Measurements from ENCODE around the gene HDAC4.
A peak's percentile ranks its signal among the peaks of the same experiment; 100 is the strongest.

Gene HDAC4

GRCh38 chr2:239263231-239263630 lies 137.6 kb downstream of the HDAC4 start:
- no peak for DNase-seq

DNA sequence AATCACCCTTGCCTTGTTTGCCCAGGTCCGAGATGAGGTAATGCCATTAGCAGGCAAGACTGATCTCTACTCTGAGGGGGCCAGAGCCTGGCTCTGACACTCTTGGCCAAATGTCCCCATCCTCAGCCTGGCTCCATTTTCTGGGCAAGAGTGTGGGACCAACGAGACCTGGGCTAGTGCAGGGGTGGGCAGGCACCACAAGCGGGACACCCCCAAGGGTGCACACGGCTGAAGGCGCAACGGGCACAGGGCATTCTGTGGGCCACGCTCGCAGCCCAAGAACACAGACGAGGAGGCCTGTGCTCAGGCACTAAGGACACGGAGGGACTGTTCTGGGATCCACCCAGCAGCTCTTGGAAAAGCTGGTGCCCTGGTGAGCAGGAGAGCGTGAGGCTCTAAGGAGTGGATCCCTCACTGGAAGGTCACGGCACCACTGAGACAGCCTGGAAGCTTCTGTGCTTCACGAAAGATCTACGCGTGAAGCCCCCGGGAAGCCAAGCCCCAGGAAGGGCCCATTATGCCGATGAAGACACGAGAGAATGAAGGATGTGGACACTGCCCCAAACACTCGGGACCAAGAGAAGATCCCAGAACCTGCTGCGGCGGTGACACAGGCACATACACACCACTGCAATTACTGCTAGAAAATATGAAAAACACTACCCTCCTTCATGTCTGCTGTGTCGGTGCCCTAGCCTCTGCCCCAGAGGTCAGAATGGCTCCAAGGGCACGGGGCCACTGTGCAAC lies 138.2 kb downstream of the HDAC4 start:
- no peak for DNase-seq

DNA sequence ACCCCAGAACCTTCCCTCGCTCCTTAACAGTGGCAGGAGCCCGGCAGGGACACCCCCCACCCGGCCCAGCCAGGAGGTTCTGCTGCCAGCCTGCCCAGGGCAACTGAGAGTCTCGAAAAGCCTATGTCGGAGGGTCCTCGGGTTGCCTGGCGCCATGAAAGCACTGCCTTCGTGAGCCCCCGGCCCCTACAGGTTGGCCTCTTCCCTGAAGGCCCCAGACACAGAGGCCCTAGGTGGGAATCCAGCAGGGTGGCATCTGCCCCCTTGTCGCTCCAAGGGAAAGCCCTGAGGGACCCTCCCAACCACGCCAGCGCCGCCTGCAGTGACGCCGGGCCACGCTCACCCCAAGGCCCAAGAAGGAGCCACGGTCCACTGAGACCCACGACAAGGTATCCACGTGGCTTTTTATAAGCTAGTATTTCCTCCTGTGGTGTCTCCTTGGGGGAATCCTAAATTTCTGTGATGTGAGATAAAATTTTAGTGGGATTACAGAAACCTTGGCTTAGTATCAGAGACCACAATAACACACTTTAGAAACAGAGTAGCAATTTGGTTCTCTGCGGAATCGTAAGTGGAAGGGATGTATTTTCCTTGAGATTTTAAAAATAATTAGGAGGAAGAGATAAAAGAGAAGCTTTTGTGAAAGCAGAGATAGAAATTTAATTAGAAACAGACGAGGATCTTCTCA lies 138.9 kb downstream of the HDAC4 start:
- DNase-seq = no peak

DNA sequence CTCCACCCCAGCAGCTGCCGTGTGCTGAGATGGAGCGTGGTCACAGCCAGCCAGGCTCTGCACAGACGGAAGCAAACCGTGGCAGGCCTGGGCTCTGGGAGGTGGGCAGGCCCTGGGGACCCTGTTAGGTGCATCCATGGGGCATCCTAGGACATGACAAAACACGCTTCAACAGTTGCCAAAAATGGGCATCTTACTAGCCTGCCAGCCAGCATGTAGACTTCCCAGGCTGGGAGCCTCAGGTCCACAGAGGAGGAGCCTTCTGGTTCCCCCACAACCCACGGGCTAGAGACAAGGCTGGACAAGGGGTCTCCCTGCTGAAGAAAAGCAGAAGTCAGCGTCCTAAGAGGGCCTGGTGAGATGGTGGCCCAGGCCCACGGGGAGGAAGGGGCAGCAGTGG lies 139.5 kb downstream of the HDAC4 start:
- no peak for DNase-seq

- DNase-seq = no peak
Observed at GRCh38 chr2:239260546-239261327, 140.1 kb downstream of the HDAC4 start.

DNA sequence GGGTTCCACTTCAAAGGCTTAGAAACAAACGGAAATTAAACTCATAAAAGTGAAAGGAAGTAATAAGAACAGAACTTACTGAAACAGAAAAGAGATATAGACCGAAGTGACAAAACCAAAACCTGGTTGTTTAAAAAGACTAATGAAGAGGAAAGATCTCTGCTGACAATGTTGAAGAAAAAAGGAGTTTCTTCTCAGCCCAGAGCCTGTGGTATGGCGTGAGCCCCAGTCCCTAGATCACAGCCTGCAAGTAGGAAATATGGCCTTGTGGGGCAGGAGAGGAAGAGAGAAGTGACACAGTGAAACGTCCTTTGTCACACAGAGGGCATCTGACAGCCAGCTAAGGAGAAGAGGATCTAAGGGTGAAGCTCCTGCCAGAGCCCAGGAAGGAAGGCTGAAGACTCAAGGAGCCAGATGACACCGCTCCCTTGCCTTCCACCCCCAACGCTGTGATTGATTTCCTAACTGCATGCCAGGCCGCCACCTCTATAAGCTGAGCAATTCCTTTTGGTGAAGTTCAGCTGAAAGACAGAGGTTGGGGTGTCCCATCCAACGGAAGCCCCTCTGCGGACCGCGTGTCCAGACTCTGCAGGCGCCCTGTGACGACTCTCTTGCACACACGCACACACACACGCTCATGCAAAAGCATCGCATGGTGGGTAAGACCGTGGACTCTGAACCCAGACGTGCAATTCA lies 141.1 kb downstream of the HDAC4 start:
- no peak for DNase-seq

GRCh38 chr2:239259173-239259572 lies 141.6 kb downstream of the HDAC4 start:
- no peak for DNase-seq

DNA sequence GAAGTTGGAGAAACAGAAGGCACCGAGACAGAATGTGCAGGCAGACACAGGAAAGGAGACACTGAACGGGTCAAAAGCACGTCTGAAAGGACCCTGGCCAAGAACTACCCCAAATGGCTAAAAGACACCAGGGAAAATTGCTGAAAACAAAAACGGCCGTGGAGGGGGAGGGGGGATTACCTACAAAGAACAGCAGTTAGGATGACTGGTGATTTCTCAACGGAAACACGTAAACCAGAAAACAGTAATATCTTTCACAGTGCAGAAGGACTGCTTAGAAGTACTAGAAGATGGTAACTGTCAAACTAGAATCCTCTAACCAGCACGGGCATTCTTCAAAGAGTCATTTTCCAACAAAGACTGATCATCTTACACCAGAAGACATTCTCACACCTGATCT lies 142.6 kb downstream of the HDAC4 start:
- DNase-seq = no peak

DNA sequence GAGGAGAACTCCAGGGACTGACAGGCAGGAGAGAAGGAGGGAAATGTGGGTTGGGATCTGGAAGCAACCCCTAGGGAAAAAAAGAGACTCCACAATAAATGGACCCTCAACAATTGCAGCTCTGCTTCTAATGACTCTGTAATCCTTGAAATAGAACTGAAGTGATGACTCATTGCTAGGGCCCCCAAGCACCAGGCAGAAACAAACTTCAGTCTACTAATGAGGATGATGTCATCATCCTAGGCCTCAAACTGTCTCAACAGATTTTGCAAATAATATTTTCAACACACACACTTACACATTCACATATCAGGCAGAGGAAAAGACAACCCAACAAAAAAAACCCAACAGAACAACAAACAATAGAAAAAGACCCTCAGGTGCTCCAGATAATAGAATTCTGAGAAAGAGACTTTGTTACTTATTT lies 143.3 kb downstream of the HDAC4 start:
- DNase-seq = peak in 1 of 3 experiments; percentile 2

GRCh38 chr2:239256350-239256743 lies 144.5 kb downstream of the HDAC4 start:
- no peak for DNase-seq

- peak in 1 of 3 experiments; percentile 26 for DNase-seq
Observed at GRCh38 chr2:239255628-239256349, 145.0 kb downstream of the HDAC4 start.

DNA sequence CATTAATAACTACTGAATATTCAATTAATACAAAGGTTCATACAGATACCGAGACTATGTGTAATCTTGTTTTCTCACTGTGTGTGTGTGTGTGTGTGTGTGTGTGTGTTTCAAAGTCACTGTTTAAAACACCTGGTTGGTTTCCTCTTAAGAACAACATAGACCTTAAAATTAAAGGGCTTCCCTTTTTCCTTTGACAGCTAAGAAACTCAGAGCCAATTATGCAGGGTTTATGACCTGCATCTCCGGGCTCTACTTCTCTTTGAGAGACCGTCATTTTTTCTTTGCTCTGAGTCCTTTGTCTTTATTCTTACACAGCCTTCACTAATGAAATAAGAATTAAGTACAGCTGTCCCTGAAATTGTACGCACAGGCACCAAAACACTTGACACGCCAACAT lies 145.6 kb downstream of the HDAC4 start:
- peak in 1 of 3 experiments; percentile 20 for DNase-seq

DNA sequence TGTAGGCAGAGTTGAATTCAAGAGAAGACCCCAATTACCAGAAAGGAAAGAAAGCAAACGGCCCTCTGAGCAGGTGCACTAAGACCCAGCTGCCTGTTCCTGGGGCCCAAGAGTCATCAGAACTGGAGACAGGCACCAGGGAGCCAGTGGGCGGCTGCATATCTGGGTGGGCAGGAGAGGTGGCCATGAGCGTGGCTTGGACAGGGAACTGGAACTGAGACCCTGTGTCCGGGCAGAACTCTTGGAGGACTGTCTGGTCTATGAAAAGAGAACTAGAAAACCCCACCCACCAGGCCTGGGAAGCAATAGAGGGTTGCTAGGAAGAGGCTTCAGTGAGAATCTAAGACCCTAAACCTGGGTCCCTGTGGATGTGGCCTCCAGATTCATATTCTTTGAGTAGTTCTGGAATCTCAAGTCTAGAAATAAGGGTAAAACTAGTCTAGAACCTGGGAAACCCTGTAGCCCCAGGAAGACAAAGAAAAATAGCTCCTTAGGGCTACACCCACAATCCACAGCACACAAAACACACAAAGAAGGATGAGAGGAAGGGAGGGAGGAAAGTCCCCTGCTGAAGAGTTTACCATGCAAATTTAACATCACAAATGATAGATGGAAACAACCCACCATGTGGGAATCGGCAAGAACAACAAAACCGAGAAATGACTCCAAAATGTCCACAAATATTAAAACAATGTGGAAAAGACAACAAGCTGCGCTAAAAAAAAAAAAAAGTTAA lies 147.0 kb downstream of the HDAC4 start:
- DNase-seq = no peak

- no peak for DNase-seq
Observed at GRCh38 chr2:239253264-239253663, 147.6 kb downstream of the HDAC4 start.

DNA sequence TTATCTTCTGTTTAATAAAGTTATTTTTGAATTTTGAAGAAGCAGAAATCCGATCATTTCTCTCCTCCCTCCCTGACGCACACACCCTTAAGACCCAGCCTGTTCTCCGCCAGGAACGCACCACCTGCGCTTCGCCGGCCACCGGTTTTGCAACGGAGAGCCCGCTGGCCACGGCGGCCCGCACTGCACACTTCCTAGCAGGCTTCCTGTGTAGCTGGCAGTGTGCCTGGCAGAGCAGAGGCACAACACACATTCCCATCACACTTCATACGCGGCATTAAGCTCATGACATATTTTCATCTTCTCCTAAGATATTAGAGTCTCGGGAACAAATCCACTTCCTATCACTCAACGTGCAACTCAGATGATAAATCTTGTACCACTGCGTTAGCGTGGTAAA lies 148.0 kb downstream of the HDAC4 start:
- peak in 1 of 3 experiments; percentile 26 for DNase-seq

GRCh38 chr2:239252393-239252792 lies 148.4 kb downstream of the HDAC4 start:
- no peak for DNase-seq

DNA sequence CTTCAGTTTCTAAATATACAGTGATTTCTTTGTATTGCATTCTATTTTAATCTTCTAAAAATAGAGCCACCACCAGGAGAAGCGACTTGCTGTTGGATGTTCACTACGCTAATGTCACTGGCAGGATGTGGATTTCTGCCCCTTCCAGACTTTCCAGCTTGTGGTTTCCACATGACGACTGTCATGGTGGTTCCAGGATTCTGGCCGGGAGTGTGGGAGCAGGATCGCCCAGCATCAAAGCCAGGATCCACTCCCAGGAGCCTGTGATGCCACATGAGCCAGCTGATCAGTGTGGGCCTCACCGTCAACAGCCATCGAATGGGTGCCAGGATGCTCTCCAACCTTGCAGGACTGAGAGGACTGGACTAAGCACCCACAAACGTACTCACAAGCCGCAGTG lies 148.8 kb downstream of the HDAC4 start:
- no peak for DNase-seq

GRCh38 chr2:239250216-239251081 lies 150.4 kb downstream of the HDAC4 start:
- DNase-seq = no peak

DNA sequence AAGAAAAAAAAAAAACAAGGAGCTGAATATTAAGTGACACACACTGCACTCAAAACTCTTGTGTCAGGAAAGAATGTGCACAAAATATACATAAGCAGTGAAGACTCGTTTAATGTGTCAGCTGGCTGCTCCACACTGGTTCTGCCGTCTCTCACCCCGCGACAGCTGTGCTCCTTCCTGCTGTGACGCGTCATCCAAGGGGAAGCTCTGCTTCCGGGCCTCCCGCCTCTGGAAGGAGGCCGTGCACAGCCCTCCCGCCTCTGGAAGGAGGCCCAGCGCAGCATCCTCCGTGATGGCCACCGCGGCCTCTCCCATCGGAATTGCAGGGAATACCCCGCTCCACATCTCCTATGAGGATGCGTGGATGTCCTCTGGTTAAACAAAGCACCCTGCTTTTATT lies 151.0 kb downstream of the HDAC4 start:
- peak in 2 of 3 experiments; percentile 16 to 33 for DNase-seq

- no peak for DNase-seq
Observed at GRCh38 chr2:239249048-239249447, 151.8 kb downstream of the HDAC4 start.

Data from NCI-H1417 (cell line).